PC-9 (cell line): Measurements from ENCODE around the gene ITGB5. TPM values are rescaled to one million over a fixed set of nuclear protein-coding genes. Genes with fewer than 3 reads are reported as not detected.

Experiments used
- BruUV-seq: library from RNA; stranded (reverse); fragments of 400-500 nt; replicated peaks from 2 replicates; lab custom pipeline; 2021; lab: Mats Ljungman, UMichigan
- CTCF ChIA-PET: fragments of 300-600 bp; sonication (Branson Sonifier 250); formaldehyde crosslinking; loops from one replicate; lab custom pipeline; 2022; ENCODE audit warnings: antibody characterized with exemption; lab: Charles Lee
- POLR2A ChIA-PET: fragments of 300-600 bp; sonication (Branson Sonifier 250); formaldehyde crosslinking; loops from one replicate; lab custom pipeline; 2022; ENCODE audit warnings: antibody characterized with exemption; ENCODE audit not compliant: unreplicated experiment; lab: Charles Lee
- DNase-seq, 2 experiments: peaks; one replicate each; pipeline versions ENCODE4 v3.0.0 to v3.0.0-alpha.2; 2015 to 2022; ENCODE audit warnings: mixed read lengths in 1 of 2
- H2AFZ ChIP-seq: fragments of 200-600 bp; sonication (generic); 2 replicates; pipeline ENCODE4 v1.8.1; 2017; ENCODE audit warnings: antibody characterized with exemption
- H3F3A ChIP-seq: fragments of 200-600 bp; sonication (generic); 2 replicates; pipeline ENCODE4 v1.8.1; 2017; ENCODE audit warnings: antibody characterized with exemption, mild to moderate bottlenecking, low read depth; ENCODE audit not compliant: insufficient read depth
- H3K27ac ChIP-seq: fragments of 200-600 bp; sonication (generic); 2 replicates; pipeline ENCODE4 v1.6.1; 2016; ENCODE audit warnings: mixed run types
- H3K27me3 ChIP-seq: fragments of 200-600 bp; sonication (generic); 2 replicates; pipeline ENCODE4 v1.6.1; 2016; ENCODE audit warnings: low read depth, mixed run types; ENCODE audit not compliant: insufficient read depth
- H3K36me3 ChIP-seq: fragments of 200-600 bp; sonication (generic); 2 replicates; pipeline ENCODE4 v1.6.1; 2016; ENCODE audit warnings: low read depth, mixed run types
- H3K4me1 ChIP-seq: fragments of 200-600 bp; sonication (generic); replicated peaks from 2 replicates; pipeline ENCODE4 v1.6.1; 2016; ENCODE audit warnings: mixed run types; ENCODE audit not compliant: insufficient read depth
- H3K4me2 ChIP-seq: fragments of 200-600 bp; sonication (generic); 2 replicates; pipeline ENCODE4 v1.6.1; 2017; ENCODE audit warnings: mixed run types
- H3K4me3 ChIP-seq: fragments of 200-600 bp; sonication (generic); 2 replicates; pipeline ENCODE4 v1.6.1; 2016; ENCODE audit warnings: mixed run types
- H3K79me2 ChIP-seq: fragments of 200-600 bp; sonication (generic); 2 replicates; pipeline ENCODE4 v1.6.1; 2017; ENCODE audit warnings: low read depth, mixed run types
- H3K9me2 ChIP-seq: fragments of 200-600 bp; sonication (generic); 2 replicates; pipeline ENCODE4 v1.8.1; 2017; ENCODE audit warnings: mild to moderate bottlenecking; ENCODE audit not compliant: insufficient read depth
- H3K9me3 ChIP-seq: fragments of 200-600 bp; sonication (generic); 2 replicates; pipeline ENCODE4 v1.8.1; 2016; ENCODE audit warnings: low read depth; ENCODE audit not compliant: insufficient read depth
- H4K20me1 ChIP-seq: fragments of 200-600 bp; sonication (generic); 2 replicates; pipeline ENCODE4 v1.8.1; 2017; ENCODE audit not compliant: insufficient read depth
- CTCF ChIP-seq: fragments of 200-600 bp; sonication (generic); conservative IDR thresholded peaks from 2 replicates; pipeline ENCODE4 v1.6.1; 2017; ENCODE audit warnings: mixed run types, antibody characterized with exemption, mild to moderate bottlenecking, moderate library complexity
- EZH2 ChIP-seq: fragments of 200-600 bp; sonication (generic); IDR thresholded peaks from 2 replicates; pipeline ENCODE4 v1.8.0; 2017; ENCODE audit warnings: antibody characterized with exemption, low read depth
- intact Hi-C: fragments of 100-400 bp; cut with micrococcal nuclease; formaldehyde crosslinking; loops from one replicate; pipeline ENCODE4 v1.10.0; 2022; ENCODE audit not compliant: unreplicated experiment
- total RNA-seq: library from RNA; stranded (reverse); gene quantifications from 2 replicates; pipeline ENCODE4 v1.2.3, GENCODE V29; 2021

The ITGB5 gene
- total RNA-seq, 1 experiment from 2014 or later = 226 TPM

DNA sequence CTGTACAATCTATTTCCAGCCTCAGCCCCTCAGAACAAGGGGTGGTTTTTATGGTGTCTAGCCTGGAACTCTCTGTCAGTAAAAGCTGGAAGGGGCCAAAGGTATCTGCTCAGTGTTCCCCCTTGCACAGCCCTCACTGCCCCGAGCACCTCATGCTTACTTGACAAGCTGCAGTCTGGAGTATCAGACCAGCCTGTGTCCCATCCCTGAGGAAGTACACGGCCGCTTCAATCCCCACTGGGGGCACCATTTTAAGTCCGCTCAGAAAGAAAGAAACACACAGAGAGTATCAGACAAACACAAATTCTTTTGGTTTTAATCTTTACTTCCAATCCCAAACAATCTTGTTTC is 124.5 kb downstream of the ITGB5 start:
- CTCF ChIA-PET = no interaction called here
- intact Hi-C loops = loop anchor here (5.0 kb wide), 2 partner anchors 195 to 675 kb away; no protein-coding TSS in a partner anchor
- no peak overlapping the region for H3K4me3 ChIP-seq

DNA sequence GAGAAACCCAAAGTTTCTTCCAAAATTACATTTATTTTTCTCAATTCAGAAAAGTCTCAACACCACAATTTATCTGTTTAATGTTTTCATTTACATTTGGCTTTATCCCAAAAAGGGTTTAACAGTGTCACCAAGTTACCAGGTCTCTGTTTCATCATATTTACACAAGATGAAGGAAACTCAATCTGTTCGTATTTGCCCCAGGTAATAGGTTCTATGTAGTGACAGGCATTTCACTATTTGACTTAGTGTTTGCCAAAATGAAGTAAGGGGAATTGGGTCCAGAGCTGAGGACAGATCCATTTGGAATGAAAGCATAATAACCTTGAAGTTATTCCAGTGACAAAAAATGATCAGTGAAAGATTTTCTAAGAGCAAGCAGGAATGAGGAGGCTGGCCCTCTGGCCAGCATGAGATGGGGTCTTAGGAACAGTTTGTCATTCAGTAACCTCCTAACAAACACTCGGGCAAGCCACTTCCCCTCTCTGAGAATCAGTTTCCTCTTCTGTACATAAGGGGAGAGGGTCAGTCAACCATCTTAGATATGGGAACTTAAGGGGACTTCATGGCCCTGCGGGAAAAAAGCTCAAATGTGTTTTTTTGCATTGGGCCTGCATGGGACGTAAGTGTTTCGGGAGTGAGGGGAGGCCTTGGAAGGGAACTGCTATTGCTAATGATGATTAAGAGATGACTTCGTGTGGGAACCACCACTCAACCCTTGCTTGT is 125.1 kb downstream of the ITGB5 start:
- H3K9me2 ChIP-seq = no peaks in the 10 kb centered on the region
- H3F3A ChIP-seq = peaks cover 8% of the 10 kb centered on the region
- peaks cover 5% of the 10 kb centered on the region; the same call in 1 of the 2 replicates for H3K36me3 ChIP-seq
- no peaks in the 10 kb centered on the region for H3K79me2 ChIP-seq
- H3K4me1 ChIP-seq = peaks cover 13% of the 10 kb centered on the region
- no TSS peak for BruUV-seq
- TF ChIP-seq CTCF (no peak), EZH2 (no peak)
- POLR2A ChIA-PET = interaction anchor here (0.7 kb wide), 1 partner anchor 973 kb away, joined by 3 read pairs; no protein-coding TSS in a partner anchor
- H3K9me3 ChIP-seq = no peaks in the 10 kb centered on the region
- no peak overlapping the region for H3K27ac ChIP-seq
- intact Hi-C loops = loop anchor here (1.0 to 5.0 kb wide), 5 partner anchors 139 to 823 kb away; no protein-coding TSS in a partner anchor
- no peak overlapping the region for H2AFZ ChIP-seq
- H3K4me2 ChIP-seq = peak overlapping the region; percentile 63; the same call in 1 of the 2 replicates
- H4K20me1 ChIP-seq = no peaks in the 10 kb centered on the region
- CTCF ChIA-PET = interaction anchor here (1.1 to 2.4 kb wide), 4 partner anchors 139 to 830 kb away, joined by 3 to 17 read pairs (median 3); no protein-coding TSS in a partner anchor
- peak in 1 of 2 experiments; percentile 48 for DNase-seq
- H3K4me3 ChIP-seq = no peak overlapping the region
- no peaks in the 10 kb centered on the region for H3K27me3 ChIP-seq

More for the DNA sequence above, 124.5 kb downstream of the ITGB5 start:
- Histone ChIP-seq H3K4me1 (peaks cover 13% of the 10 kb centered on the region), H3K36me3 (peaks cover 5% of the 10 kb centered on the region; the same call in 1 of the 2 replicates), H3K9me2 (no peaks in the 10 kb centered on the region), H3K4me2 (no peak overlapping the region), H4K20me1 (no peaks in the 10 kb centered on the region), H3K79me2 (no peaks in the 10 kb centered on the region), H3K27ac (no peak overlapping the region), H3K27me3 (no peaks in the 10 kb centered on the region), H3K9me3 (no peaks in the 10 kb centered on the region), H2AFZ (no peak overlapping the region), H3F3A (peaks cover 8% of the 10 kb centered on the region)
- POLR2A ChIA-PET = interaction anchor here (0.7 kb wide), 1 partner anchor 973 kb away, joined by 3 read pairs; no protein-coding TSS in a partner anchor
- no TSS peak for BruUV-seq
- TF ChIP-seq CTCF (no peak), EZH2 (no peak)
- no peak for DNase-seq

GRCh38 chr3:124761250-124761796 is 125.8 kb downstream of the ITGB5 start:
- Histone ChIP-seq H3K9me2 (no peaks in the 10 kb centered on the region), H3K4me1 (peaks cover 13% of the 10 kb centered on the region), H3K79me2 (no peaks in the 10 kb centered on the region), H3K27me3 (no peaks in the 10 kb centered on the region), H3F3A (peaks cover 8% of the 10 kb centered on the region), H3K4me3 (no peak overlapping the region), H3K27ac (no peak overlapping the region), H4K20me1 (no peaks in the 10 kb centered on the region), H2AFZ (no peak overlapping the region), H3K9me3 (no peaks in the 10 kb centered on the region), H3K4me2 (peak overlapping the region; percentile 63), H3K36me3 (peaks cover 5% of the 10 kb centered on the region; the same call in 1 of the 2 replicates)
- TF ChIP-seq EZH2 (no peak), CTCF (peak; percentile 95)
- DNase-seq = peak; percentile 55 to 65
- intact Hi-C loops = loop anchor here (1.0 to 5.0 kb wide), 5 partner anchors 140 to 823 kb away; no protein-coding TSS in a partner anchor
- no TSS peak for BruUV-seq
- CTCF ChIA-PET = interaction anchor here (0.6 to 2.4 kb wide), 11 partner anchors 13 to 830 kb away, joined by 3 to 17 read pairs (median 3); no protein-coding TSS in a partner anchor
- POLR2A ChIA-PET = no interaction called here
